Esophagus muscularis mucosa (tissue), 4 donors: ENCODE results near the gene SLC6A3. TPM values are rescaled to one million over a fixed set of nuclear protein-coding genes. Genes with fewer than 3 reads are reported as not detected.

Experiments used
- DNase-seq: peaks from one replicate; pipeline ENCODE4 v3.0.0-alpha.2; 2017; ENCODE audit errors: extremely low spot score
- H3K27ac ChIP-seq, 4 donors: fragments of 200-600 bp; sonication (generic); replicated peaks in 1 of 4; 1 replicate in 3 of 4; 2 replicates in 1 of 4; pipeline ENCODE4 v1.5.1; 2016 to 2019; ENCODE audit warnings: mild to moderate bottlenecking in 1 of 4
- H3K27me3 ChIP-seq, 4 donors: fragments of 200-600 bp; sonication (generic); one replicate each; pipeline versions ENCODE4 v1.5.1 to v1.6.0; 2016 to 2019
- H3K36me3 ChIP-seq, 4 donors: fragments of 200-600 bp; sonication (generic); one replicate each; pipeline ENCODE4 v1.5.1; 2016 to 2019
- H3K4me1 ChIP-seq, 4 donors: fragments of 200-600 bp; sonication (generic); one replicate each; pipeline ENCODE4 v1.5.1; 2016 to 2019
- H3K4me3 ChIP-seq, 4 donors: fragments of 200-600 bp; sonication (generic); 1 replicate in 2 of 4; 2 replicates in 2 of 4; pipeline ENCODE4 v1.5.1; 2016 to 2019; ENCODE audit warnings: mild to moderate bottlenecking in 4 of 4, moderate library complexity in 1 of 4
- H3K9me3 ChIP-seq, 4 donors: fragments of 200-600 bp; sonication (generic); 1 replicate in 3 of 4; 2 replicates in 1 of 4; pipeline ENCODE4 v1.5.1; 2016 to 2019
- CTCF ChIP-seq, 3 experiments: fragments of 200-600 bp in 2 of 3; fragments of 450-650 bp in 1 of 3; sonication (generic) in 2 of 3; IDR thresholded peaks; one replicate each; pipeline ENCODE4 v1.5.1; 2017 to 2019; ENCODE audit warnings: antibody characterized with exemption in 3 of 3, mild to moderate bottlenecking in 2 of 3, moderate library complexity in 1 of 3
- EP300 ChIP-seq: sonication (generic); formaldehyde crosslinking; IDR thresholded peaks from one replicate; pipeline ENCODE4 v1.6.1; 2017; ENCODE audit warnings: antibody characterized with exemption
- POLR2A ChIP-seq: fragments of 450-650 bp; IDR thresholded peaks from one replicate; pipeline ENCODE4 v1.6.1; 2017; ENCODE audit warnings: antibody characterized with exemption, moderate library complexity, mild to moderate bottlenecking, low read depth
- POLR2AphosphoS5 ChIP-seq, 2 donors: sonication (generic); formaldehyde crosslinking; IDR thresholded peaks; one replicate each; pipeline ENCODE4 v1.6.1; 2017; ENCODE audit warnings: antibody characterized with exemption in 2 of 2
- WGBS: methylation state at CpG from one replicate; pipeline ENCODE4 v1.1.5; 2018; 5-methylcytosine and 5-hydroxymethylcytosine counted together
- intact Hi-C: fragments of 100-400 bp; cut with DNase I; formaldehyde crosslinking; loops from one replicate; pipeline ENCODE4 v1.15.1; 2023
- total RNA-seq, 4 donors: library from RNA; depleted of rRNA; stranded (reverse); fragments of >200 nt; gene quantifications; one replicate each; pipeline versions ENCODE4 v1.1.0 to v1.2.1, GENCODE V29; 2016

SLC6A3 gene
- under 1 TPM in 1 of 4 donors, not detected in 3; 0.06 TPM for total RNA-seq

GRCh38 chr5:1445313-1445688 is at the start of gene SLC6A3:
SLC6A3 (minus strand) TSS chr5:1445440; CDS start chr5:1443197, 2,243 bp downstream.
- 0% methylated on average over 16 of the region's 52 CpGs for WGBS
- peaks cover 0 to 88% (median 48%) of the 10 kb centered on the region in 4 donors for H3K27me3 ChIP-seq
- TF ChIP-seq CTCF (IDR thresholded peaks at IDR 0.05), result no peak
- no peak for TF ChIP-seq POLR2A
- TF ChIP-seq POLR2AphosphoS5 (IDR thresholded peaks at IDR 0.05), result no peak
- no peak for TF ChIP-seq EP300

GRCh38 chr5:1493941-1494340 is 48.7 kb upstream of the SLC6A3 start:
- WGBS, result 84% methylated on average over 12 of the region's 12 CpGs
- Histone ChIP-seq H3K9me3 (no peaks in the 10 kb centered on the region), H3K36me3 (peaks cover 14 to 69% (median 59%) of the 10 kb centered on the region in 4 donors)

More at GRCh38 chr5:1445313-1445688, at the start of gene SLC6A3:
- H3K9me3 ChIP-seq, result peaks cover 0 to 7% (median 4%) of the 10 kb centered on the region in 4 donors
- H3K4me1 ChIP-seq, result peaks cover 10 to 27% (median 20%) of the 10 kb centered on the region in 4 donors
- no peak for DNase-seq
- H3K36me3 ChIP-seq, result no peaks in the 10 kb centered on the region
- peak within 1 kb of the TSS; percentile 2 to 32 (median 21) for H3K4me3 ChIP-seq
- H3K27ac ChIP-seq, result no peak within 1 kb of the TSS
- intact Hi-C loops, result no loop called here

GRCh38 chr5:1493413-1493812 is 48.2 kb upstream of the SLC6A3 start:
- peaks cover 14 to 75% (median 64%) of the 10 kb centered on the region in 4 donors for H3K36me3 ChIP-seq
- no peak overlapping the region for H3K4me3 ChIP-seq
- no peaks in the 10 kb centered on the region for H3K9me3 ChIP-seq
- DNase-seq, result no peak
- WGBS, result 95% methylated on average over 9 of the region's 16 CpGs
- no peaks in the 10 kb centered on the region for H3K27me3 ChIP-seq
- H3K4me1 ChIP-seq, result peaks cover 0 to 19% (median 9%) of the 10 kb centered on the region in 4 donors
- intact Hi-C loops, result no loop called here
- H3K27ac ChIP-seq, result no peak overlapping the region
- no peak for TF ChIP-seq EP300
- TF ChIP-seq POLR2AphosphoS5 (IDR thresholded peaks at IDR 0.05), result no peak
- TF ChIP-seq POLR2A, result no peak
- no peak for TF ChIP-seq CTCF (IDR thresholded peaks at IDR 0.05)

More at GRCh38 chr5:1493941-1494340, 48.7 kb upstream of the SLC6A3 start:
- Histone ChIP-seq H3K27ac (no peak overlapping the region), H3K4me3 (no peak overlapping the region), H3K27me3 (no peaks in the 10 kb centered on the region), H3K4me1 (peaks cover 0 to 19% (median 9%) of the 10 kb centered on the region in 4 donors)
- intact Hi-C loops, result no loop called here
- TF ChIP-seq CTCF (IDR thresholded peaks at IDR 0.05) (no peak), EP300 (no peak), POLR2AphosphoS5 (IDR thresholded peaks at IDR 0.05) (no peak), POLR2A (no peak)
- no peak for DNase-seq

GRCh38 chr5:1492757-1493156 is 47.5 kb upstream of the SLC6A3 start:
- Histone ChIP-seq H3K27me3 (no peaks in the 10 kb centered on the region), H3K36me3 (peaks cover 18 to 79% (median 70%) of the 10 kb centered on the region in 4 donors), H3K27ac (no peak overlapping the region), H3K4me3 (no peak overlapping the region), H3K9me3 (no peaks in the 10 kb centered on the region), H3K4me1 (peaks cover 0 to 19% (median 9%) of the 10 kb centered on the region in 4 donors)
- intact Hi-C loops, result no loop called here
- DNase-seq, result no peak
- 100% methylated on average over 1 of the region's 12 CpGs for WGBS
- TF ChIP-seq POLR2A, result no peak
- TF ChIP-seq POLR2AphosphoS5 (IDR thresholded peaks at IDR 0.05), result no peak
- no peak for TF ChIP-seq EP300
- no peak for TF ChIP-seq CTCF (IDR thresholded peaks at IDR 0.05)

GRCh38 chr5:1490376-1490775 is 45.1 kb upstream of the SLC6A3 start:
- no peak for DNase-seq
- Histone ChIP-seq H3K4me3 (no peak overlapping the region), H3K4me1 (peaks cover 0 to 10% (median 4%) of the 10 kb centered on the region in 4 donors), H3K27me3 (no peaks in the 10 kb centered on the region), H3K9me3 (no peaks in the 10 kb centered on the region), H3K27ac (no peak overlapping the region), H3K36me3 (peaks cover 39 to 95% (median 89%) of the 10 kb centered on the region in 4 donors)
- intact Hi-C loops, result no loop called here
- WGBS, result 64% methylated on average over 12 of the region's 12 CpGs
- TF ChIP-seq POLR2AphosphoS5 (IDR thresholded peaks at IDR 0.05), result no peak
- no peak for TF ChIP-seq CTCF (IDR thresholded peaks at IDR 0.05)
- no peak for TF ChIP-seq EP300
- no peak for TF ChIP-seq POLR2A
